AG04450 (cell line): ENCODE results near the gene CHST3. TPM values are rescaled to one million over a fixed set of nuclear protein-coding genes. Genes with fewer than 3 reads are reported as not detected.

Experiments used
- CTCF ChIA-PET: fragments of 300-600, 350-600 bp; formaldehyde crosslinking; extraction: SDS; loops from one replicate; lab custom pipeline; 2022; ENCODE audit warnings: antibody characterized with exemption, inconsistent platforms; lab: Charles Lee
- POLR2A ChIA-PET: fragments of 350-600 bp; formaldehyde crosslinking; extraction: SDS; loops from one replicate; lab custom pipeline; 2021; ENCODE audit warnings: antibody characterized with exemption, inconsistent platforms; lab: Yijun Ruan, JAX
- DNase-seq: peaks from one replicate; pipeline ENCODE4 v3.0.0-alpha.2; 2011; ENCODE audit warnings: low read depth, low spot score
- H3K27ac ChIP-seq: one replicate; pipeline ENCODE4 v1.5.1; 2012; ENCODE audit warnings: low read depth, low read length, control low read depth
- H3K27me3 ChIP-seq: one replicate; pipeline ENCODE4 v1.6.0; 2012; ENCODE audit warnings: low read length; ENCODE audit not compliant: control insufficient read depth, insufficient read depth
- H3K4me3 ChIP-seq: 2 replicates; pipeline ENCODE4 v1.5.1; 2011; ENCODE audit warnings: mild to moderate bottlenecking, low read depth, low read length, control low read depth
- H3K9me3 ChIP-seq: 2 replicates; pipeline ENCODE4 v1.5.1; 2012; ENCODE audit warnings: low read length; ENCODE audit not compliant: control insufficient read depth, insufficient read depth
- polyA plus RNA-seq: library from polyadenylated mRNA; depleted of rRNA; stranded (reverse); fragments of >200 nt; gene quantifications from 2 replicates; pipeline ENCODE4 v1.2.3, GENCODE V29; 2011
- TF ChIP-seq, protein P1 (sequence below): IDR thresholded peaks from 2 replicates; pipeline ENCODE4 v1.5.1; 2011; ENCODE audit warnings: low read depth, low read length, control low read depth, inconsistent platforms

Gene CHST3
- polyA plus RNA-seq, 1 experiment = 4.6 TPM

DNA sequence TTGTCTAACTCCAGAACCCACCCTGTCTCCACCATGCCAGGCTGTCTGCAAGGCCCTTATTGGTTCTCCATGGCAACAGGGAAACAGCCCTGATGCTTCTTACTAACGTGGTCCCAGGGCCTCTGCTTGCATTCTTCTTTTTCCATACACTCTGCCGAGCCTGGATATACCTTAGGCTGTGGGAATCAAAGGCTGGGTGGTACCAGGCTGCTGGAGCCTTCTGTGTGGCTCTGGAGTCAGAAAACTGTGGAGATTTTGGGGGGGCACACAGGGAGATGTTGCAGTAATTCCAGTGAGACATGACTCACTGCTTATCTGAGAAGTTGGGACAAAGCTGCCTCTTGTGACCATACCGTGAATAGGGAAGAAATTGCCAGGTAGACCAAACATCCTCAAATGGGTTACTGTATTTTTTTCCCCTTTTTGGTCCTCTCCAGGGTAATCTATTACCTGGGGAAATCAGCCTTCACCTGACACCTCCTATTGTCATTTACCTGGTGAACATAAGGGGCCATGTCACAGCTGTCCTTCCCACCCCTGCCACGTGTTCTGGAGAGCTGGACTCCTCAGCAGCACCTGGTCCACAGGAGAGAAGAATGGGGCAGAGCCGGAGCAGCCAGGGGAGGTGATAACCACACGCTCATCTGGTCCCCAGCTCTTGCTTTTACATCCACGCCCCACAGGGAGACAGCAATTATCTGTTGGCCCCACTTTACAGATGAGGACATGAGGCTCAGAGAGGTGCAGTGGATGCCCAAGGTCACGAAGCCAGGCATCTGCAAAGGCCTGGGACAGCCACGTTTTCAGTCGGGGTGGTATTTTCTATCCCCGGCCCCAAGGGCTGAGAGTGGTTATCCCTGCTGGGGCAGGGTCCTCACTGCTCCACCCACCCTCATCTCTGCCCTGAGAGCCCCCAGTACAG, 4.6 kb downstream of the CHST3 start:
- Histone ChIP-seq H3K4me3 (no peak overlapping the region), H3K27me3 (no peaks in the 10 kb centered on the region), H3K9me3 (no peaks in the 10 kb centered on the region; the same call in 1 of the 2 replicates), H3K27ac (no peak overlapping the region)
- CTCF ChIA-PET = no interaction called here
- DNase-seq = no peak
- TF ChIP-seq, protein P1, sequence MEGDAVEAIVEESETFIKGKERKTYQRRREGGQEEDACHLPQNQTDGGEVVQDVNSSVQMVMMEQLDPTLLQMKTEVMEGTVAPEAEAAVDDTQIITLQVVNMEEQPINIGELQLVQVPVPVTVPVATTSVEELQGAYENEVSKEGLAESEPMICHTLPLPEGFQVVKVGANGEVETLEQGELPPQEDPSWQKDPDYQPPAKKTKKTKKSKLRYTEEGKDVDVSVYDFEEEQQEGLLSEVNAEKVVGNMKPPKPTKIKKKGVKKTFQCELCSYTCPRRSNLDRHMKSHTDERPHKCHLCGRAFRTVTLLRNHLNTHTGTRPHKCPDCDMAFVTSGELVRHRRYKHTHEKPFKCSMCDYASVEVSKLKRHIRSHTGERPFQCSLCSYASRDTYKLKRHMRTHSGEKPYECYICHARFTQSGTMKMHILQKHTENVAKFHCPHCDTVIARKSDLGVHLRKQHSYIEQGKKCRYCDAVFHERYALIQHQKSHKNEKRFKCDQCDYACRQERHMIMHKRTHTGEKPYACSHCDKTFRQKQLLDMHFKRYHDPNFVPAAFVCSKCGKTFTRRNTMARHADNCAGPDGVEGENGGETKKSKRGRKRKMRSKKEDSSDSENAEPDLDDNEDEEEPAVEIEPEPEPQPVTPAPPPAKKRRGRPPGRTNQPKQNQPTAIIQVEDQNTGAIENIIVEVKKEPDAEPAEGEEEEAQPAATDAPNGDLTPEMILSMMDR = no peak
- POLR2A ChIA-PET = interaction anchor here (0.6 kb wide), 1 partner anchor 160 kb away, joined by 4 read pairs; no protein-coding TSS in a partner anchor

DNA sequence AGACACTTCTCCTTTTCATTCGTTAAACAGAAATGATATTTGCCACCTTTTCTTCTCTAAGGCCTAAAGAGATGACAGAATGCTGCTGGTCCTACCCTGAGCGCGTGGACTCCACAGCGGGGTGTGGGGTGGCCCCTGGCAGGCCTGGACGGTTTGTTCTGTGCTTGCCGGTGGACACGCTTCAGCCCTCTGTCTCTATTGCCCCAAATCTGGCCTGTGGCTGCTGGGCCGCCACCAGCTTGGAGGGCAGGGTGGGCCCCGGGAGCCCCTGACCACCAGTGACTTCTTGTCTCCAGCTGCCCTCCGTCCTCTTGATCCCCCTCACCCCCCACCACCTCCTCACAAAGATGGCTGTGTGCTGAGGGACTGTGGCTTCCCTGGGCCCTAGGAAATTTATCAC, 5.7 kb downstream of the CHST3 start:
- TF ChIP-seq, protein P1 = no peak
- H3K27me3 ChIP-seq = no peaks in the 10 kb centered on the region
- H3K4me3 ChIP-seq = no peak overlapping the region
- CTCF ChIA-PET = interaction anchor here (1.8 kb wide), 1 partner anchor 74 kb away, joined by 10 read pairs; no protein-coding TSS in a partner anchor
- no peak for DNase-seq
- H3K27ac ChIP-seq = no peak overlapping the region
- H3K9me3 ChIP-seq = no peaks in the 10 kb centered on the region; the same call in 1 of the 2 replicates
- POLR2A ChIA-PET = no interaction called here

DNA sequence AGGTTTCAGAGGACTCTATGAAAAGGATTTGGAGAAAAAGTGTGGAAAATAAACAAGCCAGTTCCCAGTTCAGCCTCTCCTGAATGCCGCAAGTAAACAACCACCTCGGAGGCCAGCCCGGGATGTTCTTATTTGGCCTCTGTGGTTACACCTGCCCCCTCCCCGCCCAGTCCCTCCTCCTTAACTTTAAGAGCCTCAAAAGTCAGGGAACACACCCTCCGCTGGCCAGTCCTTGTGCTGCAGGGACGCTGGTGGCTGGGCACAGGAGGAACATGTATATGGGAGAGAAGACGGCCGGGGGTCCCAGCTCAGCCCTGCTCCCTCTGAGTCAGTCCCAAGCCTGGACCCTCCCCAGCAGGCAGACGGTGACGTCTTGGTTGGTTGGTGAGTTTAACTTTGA, 6.1 kb downstream of the CHST3 start:
- Histone ChIP-seq H3K9me3 (no peaks in the 10 kb centered on the region), H3K27me3 (no peaks in the 10 kb centered on the region), H3K27ac (no peak overlapping the region), H3K4me3 (no peak overlapping the region)
- ChIA-PET CTCF (interaction anchor here (0.7 to 1.8 kb wide), 2 partner anchors 74 to 78 kb away, joined by 3 to 10 read pairs; no protein-coding TSS in a partner anchor), POLR2A (no interaction called here)
- DNase-seq = no peak
- TF ChIP-seq, protein P1 = peak; percentile 25; the same call in 1 of the 2 replicates

DNA sequence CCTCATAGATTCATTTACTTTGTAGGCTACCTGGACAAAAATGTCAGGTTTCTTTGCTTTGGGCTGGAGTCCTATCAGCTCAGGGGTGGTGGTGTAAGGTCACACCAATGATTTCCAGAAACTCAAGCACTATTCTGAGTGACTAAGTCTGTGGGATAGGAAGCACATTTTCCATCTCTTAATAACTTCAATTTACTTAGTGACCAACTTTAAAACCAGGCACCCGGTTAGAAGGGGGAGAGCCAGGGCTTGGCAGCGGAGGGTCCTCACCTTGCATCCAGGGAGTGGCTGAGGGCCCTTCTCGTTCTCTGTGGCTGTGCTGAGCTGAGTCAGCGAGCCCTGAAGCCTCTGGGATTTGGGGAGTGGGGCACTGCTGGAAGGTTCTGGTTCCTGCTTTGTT, 6.7 kb downstream of the CHST3 start:
- ChIA-PET POLR2A (no interaction called here), CTCF (interaction anchor here (0.7 to 1.8 kb wide), 2 partner anchors 75 to 78 kb away, joined by 3 to 10 read pairs; no protein-coding TSS in a partner anchor)
- H3K9me3 ChIP-seq = no peaks in the 10 kb centered on the region
- H3K27ac ChIP-seq = no peak overlapping the region
- no peak overlapping the region for H3K4me3 ChIP-seq
- no peaks in the 10 kb centered on the region for H3K27me3 ChIP-seq
- DNase-seq = no peak
- TF ChIP-seq, protein P1 = no peak

DNA sequence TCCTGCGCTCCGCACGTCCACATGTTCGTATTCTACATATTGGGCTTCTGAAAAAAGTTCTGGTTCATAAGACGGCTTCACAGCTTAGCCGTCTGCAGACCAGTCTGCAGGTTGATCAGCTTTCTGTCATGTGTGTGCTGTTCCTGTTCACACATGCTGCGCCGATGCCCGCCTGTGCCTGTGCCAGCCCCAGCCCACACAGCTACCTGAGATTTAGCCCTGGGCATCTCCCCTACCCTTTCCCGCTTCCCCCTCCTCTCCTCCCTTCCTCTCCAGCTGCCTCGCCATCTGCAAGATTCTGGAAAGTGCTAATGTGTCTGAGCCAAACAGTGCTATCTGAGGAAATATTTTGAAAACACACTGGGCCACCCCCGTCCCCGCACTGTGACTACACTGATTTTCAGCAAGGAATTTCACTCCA, 7.1 kb downstream of the CHST3 start:
- Histone ChIP-seq H3K9me3 (no peaks in the 10 kb centered on the region), H3K4me3 (no peak overlapping the region), H3K27me3 (no peaks in the 10 kb centered on the region), H3K27ac (no peak overlapping the region)
- ChIA-PET CTCF (interaction anchor here (0.7 to 1.8 kb wide), 2 partner anchors 75 to 77 kb away, joined by 3 to 10 read pairs; no protein-coding TSS in a partner anchor), POLR2A (no interaction called here)
- DNase-seq = no peak
- TF ChIP-seq, protein P1 = no peak
